Effector CD8-positive, alpha-beta T cell (primary cell): ENCODE measurements around the gene TNNT2.

Experiments used
- DNase-seq: peaks from one replicate; lab custom pipeline; 2025; lab: John Stamatoyannopoulos, UW

The TNNT2 gene

GRCh38 chr1:201356701-201357100 lies 20.8 kb downstream of the TNNT2 start:
- no peak for DNase-seq

DNA sequence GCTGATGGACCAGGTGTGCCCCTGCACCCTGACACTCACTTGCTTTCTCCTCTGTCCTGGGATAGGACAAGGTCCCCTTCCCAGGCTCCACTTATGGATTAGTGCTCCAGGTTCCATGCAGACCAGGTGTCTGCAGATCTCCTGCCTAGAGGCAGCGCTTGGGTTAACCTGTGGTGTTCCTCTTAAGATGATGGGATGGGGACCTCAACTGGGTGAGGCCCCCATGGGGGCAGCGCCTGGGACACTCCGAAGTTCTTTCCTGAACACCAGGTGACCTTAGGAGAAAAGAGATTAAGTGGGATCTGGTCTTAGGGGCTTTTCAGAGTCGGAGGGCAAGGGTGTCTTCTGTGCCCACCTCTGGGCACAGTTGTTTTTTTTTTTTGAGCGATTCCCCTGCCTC lies 21.2 kb downstream of the TNNT2 start:
- no peak for DNase-seq

- no peak for DNase-seq
These were observed 22.0 kb downstream of the TNNT2 start for GRCh38 chr1:201355471-201355870.

DNA sequence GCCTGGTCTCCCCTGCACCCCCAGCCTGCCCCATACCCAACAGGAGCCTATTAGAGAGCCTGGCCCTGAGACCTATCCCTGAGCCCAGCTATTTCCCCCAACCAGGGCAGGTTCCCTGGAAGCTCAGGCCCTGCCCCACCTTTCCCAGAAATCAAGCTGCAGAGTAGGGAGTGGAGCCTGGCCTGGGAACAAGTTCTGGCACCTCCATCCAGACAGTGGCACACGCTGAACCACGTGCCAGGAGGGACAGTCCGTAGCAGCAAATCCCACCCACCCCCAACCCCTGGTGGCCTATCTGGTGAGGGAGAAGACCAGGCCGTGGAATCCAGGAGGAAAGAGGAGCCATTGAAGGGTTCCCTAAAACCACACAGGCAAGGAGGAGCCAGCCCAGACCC lies 22.6 kb downstream of the TNNT2 start:
- no peak for DNase-seq

GRCh38 chr1:201354151-201354900 lies 23.2 kb downstream of the TNNT2 start:
- DNase-seq, result no peak

DNA sequence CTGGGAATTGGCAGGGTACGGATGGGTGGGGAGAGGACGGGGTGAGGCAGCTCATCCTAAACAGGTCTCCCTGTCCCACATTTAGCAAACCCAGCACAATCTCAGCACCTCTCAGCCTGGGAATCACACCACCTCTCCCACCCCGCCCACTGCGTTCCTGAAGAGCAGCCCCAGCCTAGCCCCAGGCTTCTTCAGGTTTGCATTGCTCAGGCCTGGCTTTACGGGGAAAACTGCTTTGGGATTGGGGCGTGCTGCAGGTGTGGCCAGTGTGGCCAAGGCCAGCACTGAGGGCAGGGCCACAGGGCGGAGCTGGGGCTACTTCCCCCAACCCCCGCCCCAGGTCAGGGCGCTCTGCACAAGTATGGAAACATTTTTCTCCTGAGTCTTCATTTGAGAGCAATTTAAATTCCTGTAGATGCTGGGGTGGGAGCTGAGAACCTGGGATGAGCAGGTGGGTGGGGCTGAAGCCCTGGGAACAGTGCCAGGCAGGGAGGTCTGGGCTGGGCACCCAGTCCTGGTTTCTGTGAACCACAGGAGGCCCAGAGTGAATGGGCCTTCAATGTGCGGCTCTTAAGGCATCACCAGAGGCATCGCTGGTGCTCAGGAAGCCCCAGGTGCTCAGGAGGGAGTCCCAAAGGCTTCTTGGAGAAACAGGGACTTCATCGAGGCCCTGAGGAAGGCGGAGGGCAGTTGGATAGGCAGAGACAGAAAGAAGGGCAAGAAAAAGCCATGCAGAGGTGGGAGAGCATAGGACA lies 24.1 kb downstream of the TNNT2 start:
- no peak for DNase-seq

DNA sequence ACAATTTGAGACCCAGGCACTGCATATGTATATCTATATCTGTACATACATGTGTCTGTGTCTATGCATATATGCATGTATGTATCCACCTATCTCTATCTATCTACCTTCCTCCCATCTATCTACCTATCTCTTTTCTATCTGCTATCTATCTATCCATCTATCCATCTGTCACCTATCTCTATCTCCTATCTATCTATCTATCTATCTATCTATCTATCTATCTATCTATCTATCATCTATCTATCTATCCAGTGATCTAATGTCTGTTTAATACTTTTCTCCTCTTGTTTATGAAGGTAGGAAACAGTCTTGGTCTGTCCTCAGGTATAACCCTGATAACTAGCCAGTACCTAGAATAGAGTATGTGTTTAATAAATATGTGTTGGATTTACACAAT lies 25.9 kb downstream of the TNNT2 start:
- DNase-seq, result no peak

DNA sequence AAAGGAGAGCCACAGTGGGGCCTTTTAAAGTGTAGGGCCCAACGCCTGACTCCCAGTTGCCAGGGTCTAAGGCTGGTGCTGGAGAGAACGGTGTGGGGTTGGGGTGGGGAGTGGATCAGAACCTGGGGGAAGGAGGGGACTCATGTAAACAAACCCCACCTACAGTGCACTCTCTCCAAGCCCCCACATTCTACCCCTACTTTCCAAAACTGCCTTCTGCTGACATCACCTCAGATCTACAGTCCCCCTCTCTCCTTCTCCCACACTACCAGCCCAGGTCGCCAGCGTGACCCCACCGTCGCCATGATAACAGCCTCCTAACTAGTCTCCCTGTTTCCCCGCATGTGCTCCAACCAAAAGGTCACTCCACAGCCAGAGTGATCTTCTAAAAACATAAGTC lies 26.6 kb downstream of the TNNT2 start:
- DNase-seq, result no peak

GRCh38 chr1:201350361-201350725 lies 27.1 kb downstream of the TNNT2 start:
- no peak for DNase-seq

GRCh38 chr1:201349092-201349491 lies 28.4 kb downstream of the TNNT2 start:
- DNase-seq, result no peak

GRCh38 chr1:201348211-201348566 lies 29.3 kb downstream of the TNNT2 start:
- DNase-seq, result no peak

DNA sequence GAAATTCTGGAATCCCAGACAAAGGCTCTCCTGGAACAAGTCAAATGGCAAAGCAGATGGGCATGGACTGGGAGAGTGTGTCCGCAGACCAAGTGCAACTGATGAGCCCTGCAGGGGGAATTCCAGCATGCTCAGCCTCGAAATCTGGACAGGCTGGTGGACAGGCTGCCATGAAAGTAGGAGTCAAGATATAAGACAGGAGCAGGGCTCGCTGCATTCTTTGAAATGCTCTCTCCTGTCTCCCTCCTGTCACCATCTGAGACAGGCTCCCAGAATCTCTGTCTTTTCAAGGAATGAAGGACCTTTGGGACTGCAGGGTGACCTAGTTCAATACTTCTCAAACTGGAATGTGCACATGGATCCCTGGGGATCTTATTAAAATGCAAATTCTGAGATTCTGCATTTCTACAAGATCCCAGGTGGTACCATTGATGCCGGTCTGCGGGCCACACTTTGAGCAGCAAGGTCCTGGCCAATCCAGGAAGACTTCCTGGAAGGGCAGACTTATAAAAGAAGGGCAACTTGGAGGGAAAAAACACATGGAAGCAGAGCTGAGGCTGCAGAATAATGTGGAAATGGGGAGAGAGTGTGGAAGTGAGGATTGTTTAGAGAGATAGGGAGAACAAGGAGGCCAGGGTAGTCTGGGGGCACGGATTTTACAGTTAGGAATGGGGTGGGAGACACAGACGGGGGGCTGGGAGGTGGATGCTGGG lies 29.8 kb downstream of the TNNT2 start:
- DNase-seq, result no peak

GRCh38 chr1:201346987-201347386 lies 30.5 kb downstream of the TNNT2 start:
- no peak for DNase-seq

DNA sequence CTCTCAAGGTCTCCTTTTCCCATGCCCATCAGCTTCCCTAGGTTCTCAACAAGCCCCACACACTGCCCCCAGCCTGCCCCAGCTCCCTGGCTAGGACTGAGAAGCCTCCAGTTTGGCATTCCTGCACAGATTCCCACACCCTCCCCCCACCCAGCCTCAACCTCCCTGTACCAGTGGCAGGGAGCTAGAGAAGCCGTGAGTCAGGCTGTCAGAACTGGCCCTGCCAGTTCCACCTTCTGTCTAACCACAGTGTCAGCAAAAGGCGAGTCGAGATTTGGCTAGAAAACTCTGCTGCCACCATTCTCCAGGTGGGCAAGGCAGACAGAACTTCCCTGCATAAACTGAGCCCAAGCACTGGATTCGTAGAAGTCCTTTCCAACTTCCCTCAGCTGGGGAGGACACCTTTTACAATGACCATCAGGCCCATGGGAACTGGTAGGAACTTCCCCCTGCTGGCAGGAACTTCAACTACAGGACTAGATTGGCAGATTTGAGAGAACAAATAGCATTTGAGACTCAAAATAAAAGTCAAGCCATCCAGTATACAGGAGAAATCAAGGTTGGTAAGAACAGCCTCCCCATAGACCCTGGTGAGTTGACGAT lies 31.0 kb downstream of the TNNT2 start:
- DNase-seq, result no peak

GRCh38 chr1:201345081-201345355 lies 32.5 kb downstream of the TNNT2 start:
- DNase-seq, result no peak

DNA sequence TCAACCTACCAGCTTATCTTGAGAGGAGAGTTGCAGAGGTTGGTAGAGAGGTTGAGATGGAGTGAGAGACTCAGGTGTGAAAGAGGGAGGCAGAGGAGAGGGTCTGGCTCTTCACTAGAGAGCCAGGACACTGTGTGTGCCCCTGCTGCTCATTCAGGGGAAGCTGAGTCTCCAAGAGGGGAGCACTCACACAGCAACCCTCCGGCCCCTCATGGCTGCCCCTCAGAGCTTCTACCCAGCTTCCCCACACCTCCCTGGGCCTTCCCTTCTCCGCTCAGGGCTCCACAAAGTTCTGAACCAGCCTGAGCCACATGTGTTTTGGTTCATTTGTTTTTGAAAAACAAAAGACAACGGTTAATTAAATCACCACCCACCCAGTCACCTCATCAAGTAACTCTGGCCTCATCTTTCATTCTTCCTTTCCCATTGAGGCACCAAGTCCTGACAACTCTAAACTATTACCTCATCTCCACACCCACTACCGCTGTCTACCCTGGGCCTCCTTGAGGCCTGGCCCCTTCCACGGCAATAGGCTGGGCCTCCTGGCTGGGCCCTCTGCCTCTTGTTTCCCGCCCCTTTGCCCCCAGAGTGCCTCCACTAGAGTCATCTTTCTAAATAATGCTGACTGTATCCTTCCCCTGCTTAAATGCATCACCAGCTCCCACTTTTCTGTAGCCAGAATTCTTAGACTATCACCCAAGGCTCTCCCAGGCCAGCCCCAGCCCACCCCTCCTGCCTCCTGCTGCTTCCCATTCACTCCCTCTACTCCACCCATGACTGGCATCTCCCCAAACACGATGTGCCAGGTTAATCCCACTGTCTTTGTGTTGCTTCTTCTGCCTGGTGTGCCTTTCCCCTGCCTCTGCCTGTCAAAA lies 33.0 kb downstream of the TNNT2 start:
- DNase-seq, result no peak

DNA sequence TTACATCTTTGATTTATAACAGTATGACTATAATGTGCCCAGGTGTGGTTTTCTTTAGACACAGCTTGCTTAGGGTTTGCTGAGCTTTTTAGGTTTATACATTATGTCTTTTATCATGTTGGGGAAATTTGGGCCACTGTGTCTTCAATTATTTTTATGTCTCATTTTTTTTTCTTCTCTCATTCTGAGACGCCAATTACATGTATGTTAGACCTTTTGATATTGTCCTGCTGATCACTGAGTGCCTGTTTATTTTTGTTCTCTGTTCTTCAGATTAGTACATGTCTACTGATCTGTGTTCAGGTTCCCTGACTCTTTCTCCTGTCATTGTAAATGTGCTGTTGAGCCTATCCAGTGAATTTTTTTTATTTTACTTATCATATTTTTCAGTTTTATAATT lies 36.1 kb downstream of the TNNT2 start:
- DNase-seq, result no peak

- DNase-seq, result no peak
These were observed 40.6 kb downstream of the TNNT2 start for GRCh38 chr1:201336711-201337450.

DNA sequence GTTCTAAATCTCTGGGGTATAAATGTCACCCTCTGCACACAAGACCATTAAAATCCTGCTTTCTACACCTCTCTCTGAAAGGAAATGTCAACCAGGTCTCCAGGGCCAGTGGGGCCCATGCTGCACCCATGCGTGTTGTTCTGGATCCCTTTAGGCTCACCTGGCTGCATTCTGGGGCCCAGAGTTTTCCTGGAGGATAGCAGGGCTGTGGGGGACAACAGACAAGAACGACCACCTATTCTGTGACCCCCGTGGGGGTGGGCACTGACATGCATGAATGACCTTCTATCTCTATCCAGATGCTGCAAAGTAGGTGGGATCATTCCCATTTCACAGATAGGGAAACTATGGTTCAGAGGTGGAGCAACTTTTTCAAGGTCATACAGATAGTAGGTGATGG lies 41.6 kb downstream of the TNNT2 start:
- no peak for DNase-seq

DNA sequence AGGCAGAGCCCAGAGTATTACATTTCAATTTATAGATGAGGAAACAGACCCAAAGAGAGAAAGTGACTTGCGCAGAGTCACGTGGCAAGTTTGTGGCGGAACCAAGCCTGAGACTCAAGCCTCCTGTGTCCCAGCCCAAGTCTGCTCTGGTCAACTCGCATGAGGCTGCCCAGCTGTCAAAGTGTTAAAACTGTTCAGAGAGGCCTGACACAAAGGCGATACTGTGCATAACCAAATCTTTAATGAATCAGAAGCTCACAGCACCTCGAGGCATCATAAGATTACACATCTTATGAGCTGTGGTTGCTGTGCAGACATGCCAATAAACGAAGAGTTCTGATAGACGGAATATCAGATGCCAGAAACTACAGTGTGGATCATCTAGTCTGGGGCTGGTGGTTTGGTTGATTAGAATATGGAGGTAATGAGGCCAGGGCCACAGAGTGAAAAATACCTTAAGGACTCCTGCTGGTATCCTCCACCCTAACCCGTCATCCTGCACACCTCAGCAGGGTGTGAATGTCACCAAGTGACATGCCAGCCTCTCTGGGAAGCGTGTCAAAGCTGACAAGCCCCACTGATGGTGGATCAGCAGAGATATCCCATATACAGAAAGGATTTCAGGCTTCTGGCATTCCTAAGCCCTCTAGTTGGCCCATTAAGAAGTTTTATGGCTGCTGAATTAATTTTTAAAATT lies 42.2 kb downstream of the TNNT2 start:
- DNase-seq, result no peak
